ENCODE measurements around the gene TTLL11.
A peak's percentile ranks its signal among the peaks of the same experiment; 100 is the strongest.

Gene TTLL11

DNA sequence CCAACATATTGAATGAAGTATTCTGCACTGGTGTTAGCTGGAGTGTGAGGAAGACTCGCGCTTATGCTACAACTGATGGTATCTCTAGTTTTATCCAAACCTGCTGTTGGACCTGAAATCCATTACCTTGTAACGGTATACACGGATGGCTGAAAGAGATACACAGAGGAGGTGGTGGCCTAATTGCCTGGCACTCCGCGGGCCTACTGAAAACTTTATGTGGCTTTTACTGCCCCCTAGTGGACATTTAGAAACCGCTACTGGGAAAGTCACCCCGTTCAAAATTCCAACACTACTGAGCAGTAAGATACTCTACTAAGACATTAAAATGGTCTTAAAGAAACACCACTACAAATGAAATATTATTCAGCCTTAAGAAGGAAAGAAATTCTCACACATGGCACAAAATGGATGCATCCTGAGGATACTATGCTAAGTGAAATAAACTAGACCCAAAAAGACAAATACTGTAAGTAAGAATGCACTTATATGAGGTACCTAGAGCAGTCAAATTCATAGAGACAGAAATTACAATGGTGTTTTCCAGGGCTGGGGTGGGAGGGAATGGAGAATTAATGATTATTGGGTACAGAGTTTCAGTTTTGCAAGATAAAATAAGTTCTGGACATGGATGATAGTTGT lies 100.4 kb downstream of the TTLL11 start:
- no peak overlapping the region for H3K27ac ChIP-seq
- H3K36me3 ChIP-seq, result no peaks in the 10 kb centered on the region
- peak; percentile 69 for DNase-seq
- no peaks in the 10 kb centered on the region for H3K9me3 ChIP-seq (ENCODE audit: severe bottlenecking)
- TF ChIP-seq CTCF (IDR thresholded peaks at IDR 0.05; ENCODE audit: low read depth, low read length), result peak; percentile 60
- no peaks in the 10 kb centered on the region for H3K27me3 ChIP-seq (ENCODE audit: insufficient read depth, low read depth, severe bottlenecking)
- no peak overlapping the region for H3K4me3 ChIP-seq (ENCODE audit: low read depth, low read length)

DNA sequence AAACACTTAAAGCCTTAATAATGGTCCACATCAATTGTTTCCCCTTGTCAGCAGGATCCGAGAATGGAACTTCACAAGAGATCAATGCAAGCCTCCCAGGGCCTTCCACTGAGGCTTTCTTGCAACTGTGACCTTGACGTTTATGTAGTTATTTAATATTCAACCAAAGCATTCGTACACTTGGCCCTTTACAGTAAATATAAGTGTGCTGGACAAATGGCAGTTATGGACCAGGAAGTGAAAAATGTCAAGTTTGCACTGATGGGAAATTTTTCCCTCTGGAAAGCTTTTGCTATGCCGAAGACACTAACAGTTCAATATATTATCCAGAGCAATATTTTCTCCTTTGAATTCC lies 101.8 kb downstream of the TTLL11 start:
- Histone ChIP-seq H3K4me3 (ENCODE audit: low read depth, low read length) (no peak overlapping the region), H3K9me3 (ENCODE audit: severe bottlenecking) (no peaks in the 10 kb centered on the region)

GRCh38 chr9:121990600-121991306 lies 102.4 kb downstream of the TTLL11 start:
- no peak for TF ChIP-seq CTCF (IDR thresholded peaks at IDR 0.05; ENCODE audit: low read depth, low read length)
- H3K27me3 ChIP-seq (ENCODE audit: insufficient read depth, low read depth, severe bottlenecking), result no peaks in the 10 kb centered on the region
- DNase-seq, result no peak
- no peaks in the 10 kb centered on the region for H3K36me3 ChIP-seq
- no peak overlapping the region for H3K4me3 ChIP-seq (ENCODE audit: low read depth, low read length)
- no peaks in the 10 kb centered on the region for H3K9me3 ChIP-seq (ENCODE audit: severe bottlenecking)
- no peak overlapping the region for H3K27ac ChIP-seq

More for the DNA sequence above, 101.8 kb downstream of the TTLL11 start:
- Histone ChIP-seq H3K36me3 (no peaks in the 10 kb centered on the region), H3K27me3 (ENCODE audit: insufficient read depth, low read depth, severe bottlenecking) (no peaks in the 10 kb centered on the region), H3K27ac (no peak overlapping the region)
- TF ChIP-seq CTCF (IDR thresholded peaks at IDR 0.05; ENCODE audit: low read depth, low read length), result no peak
- no peak for DNase-seq

DNA sequence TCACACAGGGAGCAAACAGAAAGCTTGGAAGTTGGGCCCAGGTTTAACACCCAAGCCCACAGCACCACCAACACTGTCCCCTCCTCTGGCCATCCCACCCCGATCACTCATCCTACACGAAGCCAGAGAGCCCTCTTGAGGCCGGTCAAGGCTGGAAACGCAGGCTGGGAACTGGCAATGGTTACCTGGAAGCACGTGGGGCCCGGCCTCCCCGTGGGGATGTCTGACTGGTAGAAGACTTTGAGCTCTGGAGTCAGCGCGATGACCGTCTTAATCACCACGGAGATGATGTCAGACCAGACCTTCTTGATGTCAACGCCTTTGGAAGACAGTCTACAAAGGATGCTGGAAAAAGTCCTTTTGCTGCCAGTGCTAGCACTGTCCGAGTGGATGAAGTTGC lies 104.1 kb downstream of the TTLL11 start:
- peak; percentile 69 for DNase-seq
- no peaks in the 10 kb centered on the region for H3K9me3 ChIP-seq (ENCODE audit: severe bottlenecking)
- H3K4me3 ChIP-seq (ENCODE audit: low read depth, low read length), result no peak overlapping the region
- peak; percentile 76 for TF ChIP-seq CTCF (IDR thresholded peaks at IDR 0.05; ENCODE audit: low read depth, low read length)
- no peaks in the 10 kb centered on the region for H3K27me3 ChIP-seq (ENCODE audit: insufficient read depth, low read depth, severe bottlenecking)
- H3K27ac ChIP-seq, result no peak overlapping the region
- H3K36me3 ChIP-seq, result no peaks in the 10 kb centered on the region

DNA sequence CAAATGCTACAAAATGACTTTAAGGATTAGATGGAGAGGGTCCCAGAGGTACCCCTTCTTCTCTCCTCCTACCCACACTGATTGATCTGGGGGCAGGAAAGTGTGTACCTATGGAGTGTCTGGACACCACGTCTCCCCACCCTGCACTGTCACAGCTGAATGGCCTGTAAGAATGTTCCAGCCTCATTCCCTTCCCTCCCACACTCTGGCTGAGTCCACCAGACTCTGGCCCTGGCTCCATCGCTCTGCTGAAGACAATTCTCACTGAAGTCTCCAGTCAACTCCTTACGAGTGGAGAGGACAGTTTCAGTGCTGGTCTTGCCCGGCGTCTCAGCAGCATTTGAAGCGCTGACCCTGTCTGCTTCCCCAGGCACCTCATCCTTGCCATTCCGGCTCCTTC lies 105.8 kb downstream of the TTLL11 start:
- Histone ChIP-seq H3K27me3 (ENCODE audit: insufficient read depth, low read depth, severe bottlenecking) (no peaks in the 10 kb centered on the region), H3K4me3 (ENCODE audit: low read depth, low read length) (no peak overlapping the region), H3K27ac (no peak overlapping the region), H3K36me3 (no peaks in the 10 kb centered on the region), H3K9me3 (ENCODE audit: severe bottlenecking) (no peaks in the 10 kb centered on the region)
- no peak for TF ChIP-seq CTCF (IDR thresholded peaks at IDR 0.05; ENCODE audit: low read depth, low read length)
- no peak for DNase-seq

Measured in WERI-Rb-1 (cell line).